ENCODE results near the gene CTNNA1.
"Not testable (repeated sequence)": the region's sequence is repeated elsewhere in the genome, so short reads cannot be mapped to it uniquely, and the experiment has no call there.

The CTNNA1 gene

GRCh38 chr5:138748630-138749081 is 4.6 kb upstream of the CTNNA1 start:
- no peaks in the 10 kb centered on the region for H3K4me1 ChIP-seq (ENCODE audit: control insufficient read depth in 1 of 2, insufficient read depth in 2 of 2, low read length in 2 of 2)
- no peak overlapping the region for H3K4me3 ChIP-seq (ENCODE audit: low read depth in 1 of 2, low read length in 2 of 2)
- no peaks in the 10 kb centered on the region for H3K36me3 ChIP-seq (ENCODE audit: control insufficient read depth in 1 of 2, insufficient read depth in 2 of 2, low read length in 2 of 2)
- H3K27me3 ChIP-seq (ENCODE audit: low read depth, low read length), result no peaks in the 10 kb centered on the region
- no peaks in the 10 kb centered on the region for H3K9me3 ChIP-seq (ENCODE audit: control insufficient read depth in 1 of 2, low read length in 2 of 2)
- no peak overlapping the region for H3K27ac ChIP-seq (ENCODE audit: low read length)

GRCh38 chr5:138751344-138751743 is 1.9 kb upstream of the CTNNA1 start:
- peaks cover 11% of the 10 kb centered on the region in 2 donors for H3K4me1 ChIP-seq (ENCODE audit: control insufficient read depth in 1 of 2, insufficient read depth in 2 of 2, low read length in 2 of 2)
- not testable (repeated sequence) for H3K36me3 ChIP-seq (ENCODE audit: control insufficient read depth in 1 of 2, insufficient read depth in 2 of 2, low read length in 2 of 2); H3K27ac ChIP-seq (ENCODE audit: low read length)

GRCh38 chr5:138752341-138752950 is 779 bp upstream of the CTNNA1 start:
- Histone ChIP-seq H3K36me3 (ENCODE audit: control insufficient read depth in 1 of 2, insufficient read depth in 2 of 2, low read length in 2 of 2) (no peaks in the 10 kb centered on the region), H3K4me3 (ENCODE audit: low read depth in 1 of 2, low read length in 2 of 2) (peak overlapping the region; percentile 61 to 64), H3K9me3 (ENCODE audit: control insufficient read depth in 1 of 2, low read length in 2 of 2) (no peaks in the 10 kb centered on the region), H3K4me1 (ENCODE audit: control insufficient read depth in 1 of 2, insufficient read depth in 2 of 2, low read length in 2 of 2) (peaks cover 11 to 18% of the 10 kb centered on the region in 2 donors), H3K27me3 (ENCODE audit: low read depth, low read length) (no peaks in the 10 kb centered on the region), H3K27ac (ENCODE audit: low read length) (peak overlapping the region; percentile 72)

More at GRCh38 chr5:138751344-138751743, 1.9 kb upstream of the CTNNA1 start:
- H3K27me3 ChIP-seq (ENCODE audit: low read depth, low read length); H3K4me3 ChIP-seq (ENCODE audit: low read depth in 1 of 2, low read length in 2 of 2); H3K9me3 ChIP-seq (ENCODE audit: control insufficient read depth in 1 of 2, low read length in 2 of 2): not testable (repeated sequence)

DNA sequence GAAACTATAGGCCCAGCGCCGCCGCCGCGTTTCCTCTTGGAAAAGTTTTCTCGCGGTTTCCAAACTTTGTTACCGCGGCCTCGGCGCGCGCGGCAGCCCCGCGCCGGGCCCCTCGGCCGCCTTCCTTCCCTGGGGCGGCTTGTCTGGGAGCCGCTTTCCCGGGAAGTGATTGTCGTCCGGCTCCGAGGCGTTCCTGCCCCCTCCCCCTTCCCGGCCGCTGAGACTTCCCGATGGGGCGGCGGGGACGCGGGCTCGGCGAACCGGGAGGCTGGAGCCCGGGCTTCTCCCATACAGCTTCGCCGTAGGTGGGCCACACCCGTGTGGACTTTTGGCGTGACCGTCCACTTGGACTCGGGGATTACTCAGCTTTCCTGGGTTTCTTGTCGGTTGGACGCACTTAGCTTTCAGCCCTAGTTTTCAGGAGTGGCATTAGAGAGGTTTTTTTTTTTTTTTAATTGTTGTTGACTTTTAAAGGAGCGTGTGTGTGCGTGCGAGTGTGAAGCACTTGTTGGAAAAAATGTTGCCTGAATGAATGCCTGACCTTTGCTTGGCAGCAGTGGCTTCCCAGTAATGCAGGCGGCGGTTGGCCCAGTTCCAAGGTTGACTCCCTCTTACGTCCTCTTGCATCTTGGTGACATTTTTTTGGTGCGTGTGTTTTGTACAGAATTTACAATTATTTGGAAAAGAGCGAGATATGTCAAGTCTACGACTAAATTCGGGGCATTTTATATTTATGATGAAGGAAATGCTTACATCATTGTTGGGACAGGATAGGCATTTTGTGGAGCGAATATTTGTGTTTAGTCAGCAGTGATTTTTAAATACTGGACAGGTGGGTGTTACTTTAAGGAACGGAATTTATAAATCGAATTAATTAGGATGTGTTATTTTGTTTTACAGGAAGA is 821 bp downstream of the CTNNA1 start:
- Histone ChIP-seq H3K4me3 (ENCODE audit: low read depth in 1 of 2, low read length in 2 of 2) (peak overlapping the region; percentile 64 to 75), H3K9me3 (ENCODE audit: control insufficient read depth in 1 of 2, low read length in 2 of 2) (peaks cover 0 to 3% of the 10 kb centered on the region in 2 donors), H3K27ac (ENCODE audit: low read length) (peak overlapping the region; percentile 93), H3K27me3 (ENCODE audit: low read depth, low read length) (no peaks in the 10 kb centered on the region), H3K36me3 (ENCODE audit: control insufficient read depth in 1 of 2, insufficient read depth in 2 of 2, low read length in 2 of 2) (peaks cover under 1 to 8% of the 10 kb centered on the region in 2 donors), H3K4me1 (ENCODE audit: control insufficient read depth in 1 of 2, insufficient read depth in 2 of 2, low read length in 2 of 2) (peaks cover 11 to 18% of the 10 kb centered on the region in 2 donors)

GRCh38 chr5:138754699-138755057 is 1.5 kb downstream of the CTNNA1 start:
- Histone ChIP-seq H3K27ac (ENCODE audit: low read length) (peak overlapping the region; percentile 93), H3K27me3 (ENCODE audit: low read depth, low read length) (no peaks in the 10 kb centered on the region), H3K4me3 (ENCODE audit: low read depth in 1 of 2, low read length in 2 of 2) (peak overlapping the region; percentile 64 to 75), H3K4me1 (ENCODE audit: control insufficient read depth in 1 of 2, insufficient read depth in 2 of 2, low read length in 2 of 2) (peaks cover 11 to 23% of the 10 kb centered on the region in 2 donors), H3K36me3 (ENCODE audit: control insufficient read depth in 1 of 2, insufficient read depth in 2 of 2, low read length in 2 of 2) (peaks cover 6 to 14% of the 10 kb centered on the region in 2 donors), H3K9me3 (ENCODE audit: control insufficient read depth in 1 of 2, low read length in 2 of 2) (peaks cover 0 to 3% of the 10 kb centered on the region in 2 donors)

DNA sequence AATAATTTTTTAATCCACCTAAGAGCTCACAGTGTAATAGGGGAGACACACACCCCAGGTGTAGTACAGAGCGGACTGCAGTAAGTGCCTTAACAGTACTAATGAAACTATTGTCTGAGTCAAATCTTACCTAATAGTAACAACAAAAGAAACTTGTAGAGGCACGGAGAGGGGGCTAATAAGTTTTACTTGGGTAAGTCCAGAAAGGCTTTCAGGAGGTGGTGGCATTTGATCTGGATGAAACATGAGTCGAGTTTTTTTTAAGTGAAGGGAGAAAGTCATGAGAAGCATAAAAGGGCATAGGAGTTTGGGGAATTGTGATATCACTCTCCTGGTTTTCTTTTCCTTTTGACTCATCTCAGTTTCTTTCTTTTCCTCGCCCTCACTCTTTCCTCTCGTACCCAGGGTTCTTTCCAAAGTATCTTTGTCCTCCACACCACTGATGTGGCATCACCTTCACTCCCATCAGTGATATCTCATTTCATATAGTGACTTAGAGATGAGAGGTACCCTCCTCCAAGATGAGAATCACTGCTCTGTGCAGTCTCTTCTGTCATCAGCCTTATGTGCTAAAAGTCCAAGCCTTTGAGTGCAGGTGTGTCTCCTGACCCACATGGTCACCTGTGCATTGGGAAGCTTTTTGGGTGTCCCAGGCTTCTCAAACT is 2.0 kb downstream of the CTNNA1 start:
- H3K4me1 ChIP-seq (ENCODE audit: control insufficient read depth in 1 of 2, insufficient read depth in 2 of 2, low read length in 2 of 2), result peaks cover 11 to 23% of the 10 kb centered on the region in 2 donors
- H3K9me3 ChIP-seq (ENCODE audit: control insufficient read depth in 1 of 2, low read length in 2 of 2), result peaks cover 0 to 3% of the 10 kb centered on the region in 2 donors
- peaks cover 6 to 14% of the 10 kb centered on the region in 2 donors for H3K36me3 ChIP-seq (ENCODE audit: control insufficient read depth in 1 of 2, insufficient read depth in 2 of 2, low read length in 2 of 2)
- peak overlapping the region; percentile 93 for H3K27ac ChIP-seq (ENCODE audit: low read length)
- H3K27me3 ChIP-seq (ENCODE audit: low read depth, low read length), result no peaks in the 10 kb centered on the region
- peak overlapping the region; percentile 14 to 64 for H3K4me3 ChIP-seq (ENCODE audit: low read depth in 1 of 2, low read length in 2 of 2)

DNA sequence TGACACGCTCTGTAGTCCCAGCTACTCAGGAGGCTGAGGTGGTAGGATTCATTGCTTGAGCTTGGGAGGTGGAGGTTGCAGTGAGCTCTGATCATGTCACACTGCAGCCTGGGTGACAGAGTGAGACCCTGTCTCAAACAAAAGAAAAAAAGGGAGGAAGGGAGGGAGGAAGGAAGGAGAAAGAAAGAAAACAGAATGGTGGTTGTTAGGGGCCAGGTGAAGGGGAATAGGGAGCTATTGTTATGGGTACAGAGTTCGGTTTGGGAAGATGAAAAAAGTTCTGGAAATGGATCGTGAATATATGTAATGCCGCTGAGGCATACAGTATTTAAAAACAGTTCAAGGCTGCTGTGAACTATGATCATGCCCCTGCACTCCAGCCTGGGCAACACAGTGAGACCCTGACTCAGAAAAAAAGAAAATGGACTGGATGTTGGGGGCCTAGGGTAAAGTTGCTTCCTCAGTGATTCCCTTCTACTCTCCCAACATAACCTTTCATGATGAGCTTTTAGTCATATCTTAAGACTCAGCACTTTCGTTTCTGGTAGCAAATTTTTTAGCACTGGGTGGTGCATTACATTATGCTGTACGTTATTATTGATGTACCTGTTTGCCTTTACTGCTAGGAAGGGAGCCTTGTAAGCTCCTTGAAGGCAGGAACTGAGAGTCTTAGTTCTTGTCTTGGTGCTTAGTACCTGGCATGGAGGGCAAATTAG is 4.0 kb downstream of the CTNNA1 start:
- Histone ChIP-seq H3K4me1 (ENCODE audit: control insufficient read depth in 1 of 2, insufficient read depth in 2 of 2, low read length in 2 of 2) (peaks cover 11 to 38% of the 10 kb centered on the region in 2 donors), H3K4me3 (ENCODE audit: low read depth in 1 of 2, low read length in 2 of 2) (no peak overlapping the region), H3K27ac (ENCODE audit: low read length) (no peak overlapping the region), H3K36me3 (ENCODE audit: control insufficient read depth in 1 of 2, insufficient read depth in 2 of 2, low read length in 2 of 2) (peaks cover 6 to 14% of the 10 kb centered on the region in 2 donors), H3K9me3 (ENCODE audit: control insufficient read depth in 1 of 2, low read length in 2 of 2) (peaks cover 0 to 3% of the 10 kb centered on the region in 2 donors), H3K27me3 (ENCODE audit: low read depth, low read length) (no peaks in the 10 kb centered on the region)

DNA sequence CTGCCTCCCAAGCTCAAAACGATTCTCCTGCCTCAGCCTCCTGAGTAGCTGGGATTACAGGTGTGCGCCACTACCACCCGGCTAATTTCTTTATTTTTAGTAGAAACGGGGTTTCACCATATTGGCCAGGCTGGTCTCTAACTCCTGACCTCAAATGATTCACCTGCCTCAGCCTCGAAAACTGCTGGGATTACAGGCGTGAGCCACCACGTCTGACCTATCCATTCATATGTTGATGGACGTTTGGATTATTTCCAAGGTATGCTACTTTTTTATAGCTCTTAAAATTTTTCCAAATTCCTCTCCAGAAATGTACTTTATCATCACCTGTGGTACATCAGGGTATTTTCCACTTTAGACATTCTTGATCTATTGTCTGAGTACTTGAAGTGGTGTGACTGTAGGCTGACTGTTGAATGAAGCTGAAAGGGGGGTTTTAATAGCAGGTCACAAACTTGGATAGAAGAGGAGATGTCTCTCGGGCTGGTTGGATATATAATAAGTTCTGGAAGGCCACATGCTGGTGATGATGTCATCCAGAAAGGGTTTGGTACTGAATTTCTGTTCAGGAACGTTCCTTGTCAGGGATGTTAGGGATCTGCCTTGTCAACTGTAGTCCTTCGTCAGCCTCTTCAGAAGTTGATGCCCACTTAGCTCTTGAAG is 7.4 kb downstream of the CTNNA1 start:
- peaks cover 7 to 37% of the 10 kb centered on the region in 2 donors for H3K4me1 ChIP-seq (ENCODE audit: control insufficient read depth in 1 of 2, insufficient read depth in 2 of 2, low read length in 2 of 2)
- peaks cover 6 to 14% of the 10 kb centered on the region in 2 donors for H3K36me3 ChIP-seq (ENCODE audit: control insufficient read depth in 1 of 2, insufficient read depth in 2 of 2, low read length in 2 of 2)
- peaks cover 0 to 3% of the 10 kb centered on the region in 2 donors for H3K9me3 ChIP-seq (ENCODE audit: control insufficient read depth in 1 of 2, low read length in 2 of 2)
- H3K27me3 ChIP-seq (ENCODE audit: low read depth, low read length), result no peaks in the 10 kb centered on the region
- H3K27ac ChIP-seq (ENCODE audit: low read length), result no peak overlapping the region
- no peak overlapping the region for H3K4me3 ChIP-seq (ENCODE audit: low read depth in 1 of 2, low read length in 2 of 2)

- not testable (repeated sequence) for H3K27ac ChIP-seq (ENCODE audit: low read length); H3K27me3 ChIP-seq (ENCODE audit: low read depth, low read length); H3K4me3 ChIP-seq (ENCODE audit: low read depth in 1 of 2, low read length in 2 of 2); H3K9me3 ChIP-seq (ENCODE audit: control insufficient read depth in 1 of 2, low read length in 2 of 2)
- Histone ChIP-seq H3K36me3 (ENCODE audit: control insufficient read depth in 1 of 2, insufficient read depth in 2 of 2, low read length in 2 of 2) (peaks cover 6 to 14% of the 10 kb centered on the region in 2 donors), H3K4me1 (ENCODE audit: control insufficient read depth in 1 of 2, insufficient read depth in 2 of 2, low read length in 2 of 2) (peaks cover 6 to 37% of the 10 kb centered on the region in 2 donors)
These were observed 7.9 kb downstream of the CTNNA1 start for GRCh38 chr5:138761115-138761514.

GRCh38 chr5:138761670-138762069 is 8.4 kb downstream of the CTNNA1 start:
- not testable (repeated sequence) for H3K27ac ChIP-seq (ENCODE audit: low read length); H3K27me3 ChIP-seq (ENCODE audit: low read depth, low read length)
- peaks cover 6 to 32% of the 10 kb centered on the region in 2 donors for H3K4me1 ChIP-seq (ENCODE audit: control insufficient read depth in 1 of 2, insufficient read depth in 2 of 2, low read length in 2 of 2)

More at GRCh38 chr5:138761670-138762069, 8.4 kb downstream of the CTNNA1 start:
- peaks cover 6 to 14% of the 10 kb centered on the region in 2 donors for H3K36me3 ChIP-seq (ENCODE audit: control insufficient read depth in 1 of 2, insufficient read depth in 2 of 2, low read length in 2 of 2)
- not testable (repeated sequence) for H3K9me3 ChIP-seq (ENCODE audit: control insufficient read depth in 1 of 2, low read length in 2 of 2); H3K4me3 ChIP-seq (ENCODE audit: low read depth in 1 of 2, low read length in 2 of 2)

Measured in muscle layer of duodenum (tissue), 2 donors.